Upper lobe of left lung (tissue), 4 donors: ENCODE measurements around the gene TPRX2.

ENCODE experiments used
- CTCF ChIP-seq, 6 experiments: fragments of 450-650 bp in 4 of 6; fragments of 200-600 bp in 2 of 6; sonication (generic) in 2 of 6; IDR thresholded peaks; one replicate each; pipeline ENCODE4 v1.5.1; 2016 to 2019; ENCODE audit warnings: antibody characterized with exemption in 6 of 6
- POLR2A ChIP-seq, 4 donors: fragments of 450-650 bp; IDR thresholded peaks; one replicate each; pipeline ENCODE4 v1.5.1; 2016 to 2017; ENCODE audit warnings: antibody characterized with exemption in 4 of 4, mild to moderate bottlenecking in 2 of 4
- POLR2AphosphoS5 ChIP-seq, 2 donors: sonication (generic); formaldehyde crosslinking; IDR thresholded peaks; one replicate each; pipeline ENCODE4 v1.5.1; 2017; ENCODE audit warnings: antibody characterized with exemption in 2 of 2

DNA sequence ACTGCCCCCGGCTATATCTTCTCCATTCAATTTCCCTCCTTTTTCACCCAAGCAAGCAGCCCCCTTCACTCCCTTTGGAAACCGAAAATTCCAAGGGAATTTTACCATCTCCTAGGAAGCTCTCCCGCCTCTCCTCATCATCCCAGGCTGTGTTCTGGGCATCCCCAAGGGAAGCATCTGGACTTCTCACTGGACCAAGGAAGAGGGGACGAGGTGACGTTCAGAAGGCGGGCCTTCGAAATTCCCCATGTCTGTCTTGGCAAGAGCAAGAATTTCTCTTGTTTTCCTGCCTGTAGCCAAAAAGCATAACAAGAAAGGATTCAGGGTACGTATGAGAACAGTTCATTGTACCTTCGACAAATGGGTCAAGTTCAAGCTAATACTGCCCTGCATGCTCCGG is 6.1 kb downstream of the TPRX2 start:
- TF ChIP-seq CTCF (IDR thresholded peaks at IDR 0.05) (no peak), POLR2A (IDR thresholded peaks at IDR 0.05) (no peak), POLR2AphosphoS5 (IDR thresholded peaks at IDR 0.05) (no peak)
